ENCODE data around the gene RNF148. TPM values are rescaled to one million over a fixed set of nuclear protein-coding genes. Genes with fewer than 3 reads are reported as not detected.

RNF148 gene
- not detected for polyA plus RNA-seq

GRCh38 chr7:122702872-122703510 lies at the start of gene RNF148:
RNF148 (minus strand) TSS chr7:122702922; CDS start chr7:122702750, 172 bp downstream.
- no peak within 1 kb of the TSS for H3K27ac Mint-ChIP-seq
- no peaks in the 10 kb centered on the region for H3K36me3 Mint-ChIP-seq
- no peak within 1 kb of the TSS for H3K4me3 Mint-ChIP-seq

GRCh38 chr7:122750389-122750788 lies 47.7 kb upstream of the RNF148 start:
- Mint-ChIP-seq H3K4me1 (no peaks in the 10 kb centered on the region), H3K9me3 (peaks cover 0 to 3% (median 2%) of the 10 kb centered on the region in 3 donors), H3K27me3 (no peaks in the 10 kb centered on the region), H3K27ac (no peak overlapping the region), H3K4me3 (no peak overlapping the region), H3K36me3 (no peaks in the 10 kb centered on the region)

More at GRCh38 chr7:122702872-122703510, at the start of gene RNF148:
- Mint-ChIP-seq H3K27me3 (no peaks in the 10 kb centered on the region), H3K4me1 (no peaks in the 10 kb centered on the region), H3K9me3 (peaks cover 0 to 9% (median 5%) of the 10 kb centered on the region in 3 donors)

GRCh38 chr7:122748195-122748594 lies 45.5 kb upstream of the RNF148 start:
- Mint-ChIP-seq H3K4me3 (no peak overlapping the region), H3K36me3 (no peaks in the 10 kb centered on the region), H3K4me1 (no peaks in the 10 kb centered on the region), H3K27ac (no peak overlapping the region), H3K27me3 (no peaks in the 10 kb centered on the region), H3K9me3 (peaks cover 0 to 3% (median 2%) of the 10 kb centered on the region in 3 donors)

- H3K36me3 Mint-ChIP-seq, result no peaks in the 10 kb centered on the region
- H3K9me3 Mint-ChIP-seq, result peaks cover 0 to 3% (median 2%) of the 10 kb centered on the region in 3 donors
- H3K4me3 Mint-ChIP-seq, result no peak overlapping the region
- H3K27me3 Mint-ChIP-seq, result no peaks in the 10 kb centered on the region
- H3K4me1 Mint-ChIP-seq, result no peaks in the 10 kb centered on the region
- H3K27ac Mint-ChIP-seq, result no peak overlapping the region
These were observed 44.2 kb upstream of the RNF148 start for GRCh38 chr7:122746948-122747347.

GRCh38 chr7:122743211-122743610 lies 40.5 kb upstream of the RNF148 start:
- no peak overlapping the region for H3K27ac Mint-ChIP-seq
- H3K9me3 Mint-ChIP-seq, result peaks cover 0 to 6% (median 3%) of the 10 kb centered on the region in 3 donors
- H3K36me3 Mint-ChIP-seq, result no peaks in the 10 kb centered on the region
- no peaks in the 10 kb centered on the region for H3K4me1 Mint-ChIP-seq
- H3K27me3 Mint-ChIP-seq, result no peaks in the 10 kb centered on the region
- no peak overlapping the region for H3K4me3 Mint-ChIP-seq

- H3K27me3 Mint-ChIP-seq, result no peaks in the 10 kb centered on the region
- no peak overlapping the region for H3K4me3 Mint-ChIP-seq
- H3K4me1 Mint-ChIP-seq, result no peaks in the 10 kb centered on the region
- H3K9me3 Mint-ChIP-seq, result peaks cover 0 to 3% (median 0%) of the 10 kb centered on the region in 3 donors
- no peak overlapping the region for H3K27ac Mint-ChIP-seq
- H3K36me3 Mint-ChIP-seq, result peaks cover 1% of the 10 kb centered on the region
These were observed 36.2 kb upstream of the RNF148 start for GRCh38 chr7:122738947-122739346.

- peaks cover 1% of the 10 kb centered on the region for H3K36me3 Mint-ChIP-seq
- H3K4me3 Mint-ChIP-seq, result no peak overlapping the region
- H3K27ac Mint-ChIP-seq, result no peak overlapping the region
- no peaks in the 10 kb centered on the region for H3K4me1 Mint-ChIP-seq
- H3K27me3 Mint-ChIP-seq, result no peaks in the 10 kb centered on the region
- H3K9me3 Mint-ChIP-seq, result peaks cover 0 to 3% (median 0%) of the 10 kb centered on the region in 3 donors
These were observed 33.5 kb upstream of the RNF148 start for GRCh38 chr7:122736183-122736582.

- Mint-ChIP-seq H3K4me3 (no peak overlapping the region), H3K27ac (no peak overlapping the region), H3K9me3 (peaks cover 3% of the 10 kb centered on the region in 3 donors), H3K36me3 (no peaks in the 10 kb centered on the region), H3K4me1 (no peaks in the 10 kb centered on the region), H3K27me3 (no peaks in the 10 kb centered on the region)
These were observed 25.0 kb upstream of the RNF148 start for GRCh38 chr7:122727759-122728158.

GRCh38 chr7:122727354-122727753 lies 24.6 kb upstream of the RNF148 start:
- no peak overlapping the region for H3K27ac Mint-ChIP-seq
- peaks cover 3% of the 10 kb centered on the region in 3 donors for H3K9me3 Mint-ChIP-seq
- H3K27me3 Mint-ChIP-seq, result no peaks in the 10 kb centered on the region
- H3K4me3 Mint-ChIP-seq, result no peak overlapping the region
- no peaks in the 10 kb centered on the region for H3K36me3 Mint-ChIP-seq
- no peaks in the 10 kb centered on the region for H3K4me1 Mint-ChIP-seq

GRCh38 chr7:122726881-122727280 lies 24.2 kb upstream of the RNF148 start:
- H3K27ac Mint-ChIP-seq, result no peak overlapping the region
- H3K4me1 Mint-ChIP-seq, result no peaks in the 10 kb centered on the region
- H3K36me3 Mint-ChIP-seq, result no peaks in the 10 kb centered on the region
- peaks cover 3% of the 10 kb centered on the region in 3 donors for H3K9me3 Mint-ChIP-seq
- H3K4me3 Mint-ChIP-seq, result no peak overlapping the region
- H3K27me3 Mint-ChIP-seq, result no peaks in the 10 kb centered on the region

GRCh38 chr7:122724366-122724765 lies 21.6 kb upstream of the RNF148 start:
- peaks cover 3% of the 10 kb centered on the region in 3 donors for H3K9me3 Mint-ChIP-seq
- H3K4me3 Mint-ChIP-seq, result no peak overlapping the region
- no peaks in the 10 kb centered on the region for H3K36me3 Mint-ChIP-seq
- H3K4me1 Mint-ChIP-seq, result no peaks in the 10 kb centered on the region
- H3K27ac Mint-ChIP-seq, result no peak overlapping the region
- H3K27me3 Mint-ChIP-seq, result no peaks in the 10 kb centered on the region

GRCh38 chr7:122719010-122719578 lies 16.4 kb upstream of the RNF148 start:
- no peaks in the 10 kb centered on the region for H3K4me1 Mint-ChIP-seq
- no peak overlapping the region for H3K27ac Mint-ChIP-seq
- H3K36me3 Mint-ChIP-seq, result no peaks in the 10 kb centered on the region
- no peak overlapping the region for H3K4me3 Mint-ChIP-seq
- no peaks in the 10 kb centered on the region for H3K27me3 Mint-ChIP-seq
- H3K9me3 Mint-ChIP-seq, result peaks cover 0 to 2% (median 0%) of the 10 kb centered on the region in 3 donors

GRCh38 chr7:122717356-122718089 lies 14.8 kb upstream of the RNF148 start:
- peak overlapping the region in 1 of 4 donors; percentile 58 for H3K4me3 Mint-ChIP-seq
- H3K27me3 Mint-ChIP-seq, result no peaks in the 10 kb centered on the region
- H3K36me3 Mint-ChIP-seq, result no peaks in the 10 kb centered on the region
- H3K27ac Mint-ChIP-seq, result no peak overlapping the region
- peaks cover 0 to 2% (median 0%) of the 10 kb centered on the region in 3 donors for H3K9me3 Mint-ChIP-seq
- no peaks in the 10 kb centered on the region for H3K4me1 Mint-ChIP-seq

- no peaks in the 10 kb centered on the region for H3K27me3 Mint-ChIP-seq
- no peaks in the 10 kb centered on the region for H3K36me3 Mint-ChIP-seq
- no peak overlapping the region for H3K27ac Mint-ChIP-seq
- peaks cover 0 to 2% (median 0%) of the 10 kb centered on the region in 3 donors for H3K9me3 Mint-ChIP-seq
- H3K4me3 Mint-ChIP-seq, result no peak overlapping the region
- H3K4me1 Mint-ChIP-seq, result no peaks in the 10 kb centered on the region
These were observed 12.5 kb upstream of the RNF148 start for GRCh38 chr7:122715183-122715582.

- no peaks in the 10 kb centered on the region for H3K27me3 Mint-ChIP-seq
- peaks cover 0 to 4% (median 0%) of the 10 kb centered on the region in 3 donors for H3K9me3 Mint-ChIP-seq
- no peak overlapping the region for H3K4me3 Mint-ChIP-seq
- H3K4me1 Mint-ChIP-seq, result no peaks in the 10 kb centered on the region
- no peak overlapping the region for H3K27ac Mint-ChIP-seq
- H3K36me3 Mint-ChIP-seq, result no peaks in the 10 kb centered on the region
These were observed 8.2 kb upstream of the RNF148 start for GRCh38 chr7:122710916-122711315.
